Kidney epithelial cell (primary cell): Measurements from ENCODE around the gene CSE1L. TPM values are rescaled to one million over a fixed set of nuclear protein-coding genes. Genes with fewer than 3 reads are reported as not detected.
"Not testable (repeated sequence)": the region's sequence is repeated elsewhere in the genome, so short reads cannot be mapped to it uniquely, and the experiment has no call there.

Experiments used
- DNase-seq: peaks from one replicate; pipeline ENCODE4 v3.0.0-alpha.2; 2010; ENCODE audit warnings: low read depth
- H3K27me3 ChIP-seq: 2 replicates; pipeline ENCODE4 v1.6.0; 2011; ENCODE audit warnings: low read length; ENCODE audit not compliant: control insufficient read depth, insufficient read depth
- H3K36me3 ChIP-seq: 2 replicates; pipeline ENCODE4 v1.5.1; 2011; ENCODE audit warnings: low read length; ENCODE audit not compliant: control insufficient read depth, insufficient read depth
- H3K4me3 ChIP-seq: 2 replicates; pipeline ENCODE4 v1.5.1; 2011; ENCODE audit warnings: low read depth, mild to moderate bottlenecking, control low read depth, low read length
- total RNA-seq: library from RNA; depleted of rRNA; stranded (reverse); fragments of >200 nt; gene quantifications from 2 replicates; pipeline ENCODE4 v1.2.3, GENCODE V29; 2015
- TF ChIP-seq, protein P1 (sequence below): IDR thresholded peaks from 2 replicates; pipeline ENCODE4 v1.5.1; 2011; ENCODE audit warnings: mild to moderate bottlenecking, moderate library complexity, low read length, control low read depth, inconsistent platforms; ENCODE audit not compliant: insufficient read depth, poor library complexity, severe bottlenecking

Gene CSE1L
- total RNA-seq, 1 donor from 2014 or later, result 66.5 TPM

DNA sequence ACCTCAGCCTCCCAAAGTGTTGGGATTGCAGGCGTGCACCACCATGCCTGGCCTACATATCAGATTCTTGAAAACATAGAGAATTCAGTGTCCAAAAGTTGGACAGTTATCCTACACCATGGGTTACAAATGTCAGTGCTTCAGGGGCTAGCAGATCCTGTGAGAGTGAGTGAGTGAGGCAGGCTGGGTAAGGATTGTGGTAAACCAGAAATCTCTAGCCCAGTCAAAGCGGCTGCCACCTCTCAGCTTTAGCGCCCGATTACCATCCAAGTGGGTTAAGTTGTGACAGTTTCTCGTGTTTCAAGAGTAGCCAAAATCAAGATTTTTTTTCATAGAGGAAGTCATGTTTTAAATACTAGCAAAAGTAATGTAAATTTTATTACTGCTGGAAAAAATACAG, 21.9 kb upstream of the CSE1L start:
- Histone ChIP-seq H3K27me3 (no peaks in the 10 kb centered on the region), H3K36me3 (no peaks in the 10 kb centered on the region), H3K4me3 (no peak overlapping the region)
- TF ChIP-seq, protein P1, sequence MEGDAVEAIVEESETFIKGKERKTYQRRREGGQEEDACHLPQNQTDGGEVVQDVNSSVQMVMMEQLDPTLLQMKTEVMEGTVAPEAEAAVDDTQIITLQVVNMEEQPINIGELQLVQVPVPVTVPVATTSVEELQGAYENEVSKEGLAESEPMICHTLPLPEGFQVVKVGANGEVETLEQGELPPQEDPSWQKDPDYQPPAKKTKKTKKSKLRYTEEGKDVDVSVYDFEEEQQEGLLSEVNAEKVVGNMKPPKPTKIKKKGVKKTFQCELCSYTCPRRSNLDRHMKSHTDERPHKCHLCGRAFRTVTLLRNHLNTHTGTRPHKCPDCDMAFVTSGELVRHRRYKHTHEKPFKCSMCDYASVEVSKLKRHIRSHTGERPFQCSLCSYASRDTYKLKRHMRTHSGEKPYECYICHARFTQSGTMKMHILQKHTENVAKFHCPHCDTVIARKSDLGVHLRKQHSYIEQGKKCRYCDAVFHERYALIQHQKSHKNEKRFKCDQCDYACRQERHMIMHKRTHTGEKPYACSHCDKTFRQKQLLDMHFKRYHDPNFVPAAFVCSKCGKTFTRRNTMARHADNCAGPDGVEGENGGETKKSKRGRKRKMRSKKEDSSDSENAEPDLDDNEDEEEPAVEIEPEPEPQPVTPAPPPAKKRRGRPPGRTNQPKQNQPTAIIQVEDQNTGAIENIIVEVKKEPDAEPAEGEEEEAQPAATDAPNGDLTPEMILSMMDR, result no peak
- no peak for DNase-seq

DNA sequence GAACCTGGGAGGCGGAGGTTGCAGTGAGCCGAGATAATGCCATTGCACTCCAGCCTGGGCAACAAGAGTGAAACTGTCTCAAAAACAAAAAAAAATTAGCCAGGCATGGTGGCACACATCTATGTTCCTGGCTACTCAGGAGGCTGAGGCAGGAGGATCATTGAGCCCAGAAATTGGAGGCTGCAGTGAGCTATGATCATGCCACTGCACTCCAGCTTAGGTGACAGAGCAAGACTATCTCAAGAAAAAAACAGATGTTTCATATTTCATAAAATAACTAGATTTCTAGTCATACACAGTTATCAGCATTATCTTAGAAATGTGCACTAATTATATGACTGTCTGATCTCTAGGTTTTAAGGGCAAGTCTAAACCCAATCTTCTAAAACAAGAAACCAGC, 17.9 kb upstream of the CSE1L start:
- H3K36me3 ChIP-seq, H3K4me3 ChIP-seq, DNase-seq, H3K27me3 ChIP-seq: not testable (repeated sequence)

DNA sequence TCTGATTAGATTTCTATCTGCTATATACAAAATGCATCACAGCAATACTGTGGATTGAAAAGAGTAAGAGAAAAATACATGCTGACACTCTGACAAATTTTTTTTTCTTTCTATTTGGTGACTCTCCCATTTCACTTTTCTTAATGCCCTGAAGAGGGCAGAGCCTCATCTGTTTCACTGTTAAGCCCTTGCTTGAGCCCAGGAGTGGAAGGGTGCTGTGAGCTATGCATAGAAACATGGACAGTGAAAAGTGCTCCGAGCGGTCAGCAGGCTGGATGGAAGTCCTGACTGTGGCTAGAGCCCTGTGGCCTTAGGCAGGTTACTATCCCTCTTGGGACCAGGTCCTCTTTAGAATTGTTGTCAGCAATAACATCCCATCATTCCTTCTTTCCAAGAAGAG, 17.4 kb upstream of the CSE1L start:
- no peak for DNase-seq
- Histone ChIP-seq H3K4me3 (no peak overlapping the region), H3K27me3 (no peaks in the 10 kb centered on the region), H3K36me3 (peaks cover 2% of the 10 kb centered on the region)
- TF ChIP-seq, protein P1, result peak; percentile 30

DNA sequence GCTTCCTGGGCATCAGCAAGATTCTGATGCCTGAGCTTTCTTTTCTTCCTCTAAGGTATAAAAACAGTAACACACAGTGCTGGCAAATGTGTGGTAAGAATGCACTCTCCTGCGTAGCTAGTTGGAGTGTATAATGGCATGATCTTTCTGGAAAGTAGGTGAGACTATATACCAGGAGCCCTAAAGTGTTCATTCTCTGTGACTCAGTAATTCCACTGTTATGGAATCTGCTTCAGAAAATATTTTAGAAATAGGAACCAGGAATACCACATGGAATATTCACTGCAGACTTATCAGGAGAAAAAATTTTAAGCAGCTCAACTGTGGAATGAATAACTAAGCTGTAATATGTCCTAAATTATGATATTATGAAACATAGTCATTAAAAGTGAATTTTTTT, 16.9 kb upstream of the CSE1L start:
- TF ChIP-seq, protein P1, result no peak
- no peak for DNase-seq
- Histone ChIP-seq H3K27me3 (no peaks in the 10 kb centered on the region), H3K4me3 (no peak overlapping the region), H3K36me3 (peaks cover 4% of the 10 kb centered on the region)

DNA sequence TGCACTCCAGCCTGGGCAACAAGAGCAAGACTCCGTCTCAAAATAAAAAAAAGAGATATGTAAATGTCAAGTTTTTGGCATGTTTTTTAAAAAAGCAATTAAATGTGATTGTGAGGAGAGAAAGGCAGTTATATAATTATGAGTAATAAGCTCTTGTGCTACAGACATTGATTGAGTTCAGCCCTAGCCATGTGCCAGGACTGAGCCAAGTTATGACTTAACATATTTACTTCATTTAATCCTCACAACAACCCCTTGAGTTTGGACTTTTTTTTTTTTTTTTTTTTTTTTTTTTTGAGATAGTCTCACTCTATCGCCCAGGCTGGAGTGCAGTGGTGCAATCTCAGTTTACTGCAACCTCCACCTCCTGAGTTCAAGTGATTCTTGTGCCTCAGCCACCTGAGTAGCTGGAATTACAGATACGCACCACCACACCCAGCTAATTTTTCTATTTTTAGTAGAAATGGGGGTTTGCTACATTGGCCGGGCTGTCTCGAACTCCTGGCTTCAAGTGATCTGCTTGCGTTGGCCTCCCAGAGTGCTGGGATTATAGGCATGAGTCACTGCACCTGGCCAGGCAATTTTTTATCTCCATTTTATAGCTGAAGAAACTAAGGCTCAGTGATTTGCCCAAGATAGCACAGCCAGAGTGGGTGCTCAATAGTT, 15.0 kb upstream of the CSE1L start:
- peaks cover 4% of the 10 kb centered on the region for H3K36me3 ChIP-seq
- no peak for DNase-seq
- TF ChIP-seq, protein P1, result no peak
- no peak overlapping the region for H3K4me3 ChIP-seq
- H3K27me3 ChIP-seq, result no peaks in the 10 kb centered on the region

DNA sequence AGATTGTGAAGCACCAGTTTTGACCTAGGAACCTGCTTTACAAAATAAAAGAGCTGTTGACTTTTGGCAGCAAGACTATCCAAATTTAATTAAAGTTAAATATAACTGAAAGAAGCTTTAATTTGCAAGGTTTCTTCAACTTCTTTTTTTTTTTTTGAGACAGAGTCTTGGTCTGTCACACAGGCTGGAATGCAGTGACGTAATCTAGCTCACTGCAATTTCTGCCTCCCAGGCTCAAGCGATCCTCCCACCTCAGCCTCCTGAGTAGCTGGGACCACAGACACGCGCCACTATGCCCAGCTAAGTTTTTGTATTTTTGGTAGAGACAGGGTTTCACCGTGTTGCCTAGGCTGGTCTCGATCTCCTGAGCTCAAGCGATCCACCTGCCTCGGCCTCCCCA, 13.7 kb upstream of the CSE1L start:
- DNase-seq, result no peak
- peaks cover 4% of the 10 kb centered on the region for H3K36me3 ChIP-seq
- TF ChIP-seq, protein P1, result no peak
- no peaks in the 10 kb centered on the region for H3K27me3 ChIP-seq
- H3K4me3 ChIP-seq, result no peak overlapping the region
